Measurements from ENCODE around the gene PRPF38B.
"Not testable (repeated sequence)": the region's sequence is repeated elsewhere in the genome, so short reads cannot be mapped to it uniquely, and the experiment has no call there.

Gene PRPF38B

GRCh38 chr1:108670131-108670773 lies 21.9 kb upstream of the PRPF38B start:
- Histone ChIP-seq H3K4me3 (ENCODE audit: low read length) (no peak overlapping the region), H3K27ac (ENCODE audit: low read length) (no peak overlapping the region), H3K27me3 (ENCODE audit: low read depth, low read length) (no peaks in the 10 kb centered on the region), H3K9ac (ENCODE audit: low read length) (no peak overlapping the region), H3K4me1 (ENCODE audit: low read length) (no peaks in the 10 kb centered on the region), H3K9me3 (ENCODE audit: insufficient read depth, low read length) (no peaks in the 10 kb centered on the region), H3K4me2 (ENCODE audit: low read length) (0 out of 2 replicates have a peak overlapping the region, but pooled peaks have one; percentile 12), H3K36me3 (replicated peaks; ENCODE audit: low read depth, low read length) (no peaks in the 10 kb centered on the region), H2AFZ (ENCODE audit: low read depth, low read length) (0 out of 2 replicates have a peak overlapping the region, but pooled peaks have one; percentile 39), H3K79me2 (ENCODE audit: low read length) (no peaks in the 10 kb centered on the region), H4K20me1 (ENCODE audit: insufficient read depth, low read length) (no peaks in the 10 kb centered on the region)
- TF ChIP-seq EZH2phosphoT487 (IDR thresholded peaks at IDR 0.05; ENCODE audit: low read depth) (no peak), CTCF (IDR thresholded peaks at IDR 0.05; ENCODE audit: low read depth, low read length) (no peak)

DNA sequence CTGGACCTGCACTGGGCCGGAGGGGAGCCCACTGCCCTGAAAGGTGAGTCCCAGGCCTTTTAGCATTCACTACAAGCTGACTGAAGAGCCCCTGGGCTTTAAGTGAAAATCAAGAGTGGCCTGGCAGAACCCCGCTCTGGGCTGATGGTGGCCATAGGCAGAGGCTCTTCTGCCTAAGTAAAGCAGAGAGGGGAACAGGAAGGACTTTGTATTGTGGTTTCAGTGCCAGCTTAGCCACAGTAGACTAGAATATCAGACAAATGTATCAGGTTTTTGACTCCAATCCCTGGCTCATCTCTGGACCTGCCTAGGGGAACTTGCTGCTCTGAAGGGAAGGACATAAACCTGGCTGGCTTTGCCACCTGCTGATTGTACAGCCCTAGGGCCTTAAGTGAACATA lies 21.0 kb upstream of the PRPF38B start:
- TF ChIP-seq CTCF (IDR thresholded peaks at IDR 0.05; ENCODE audit: low read depth, low read length), result no peak
- no peaks in the 10 kb centered on the region for H3K79me2 ChIP-seq (ENCODE audit: low read length)
- H3K4me1 ChIP-seq (ENCODE audit: low read length), result no peaks in the 10 kb centered on the region
- no peak overlapping the region for H2AFZ ChIP-seq (ENCODE audit: low read depth, low read length)
- H3K36me3 ChIP-seq (replicated peaks; ENCODE audit: low read depth, low read length), result no peaks in the 10 kb centered on the region
- no peaks in the 10 kb centered on the region for H3K9me3 ChIP-seq (ENCODE audit: insufficient read depth, low read length)
- H3K4me3 ChIP-seq (ENCODE audit: low read length), result no peak overlapping the region
- H3K27ac ChIP-seq (ENCODE audit: low read length), result no peak overlapping the region
- H3K9ac ChIP-seq (ENCODE audit: low read length), result no peak overlapping the region
- no peaks in the 10 kb centered on the region for H4K20me1 ChIP-seq (ENCODE audit: insufficient read depth, low read length)
- H3K4me2 ChIP-seq (ENCODE audit: low read length), result no peak overlapping the region
- H3K27me3 ChIP-seq (ENCODE audit: low read depth, low read length), result no peaks in the 10 kb centered on the region

DNA sequence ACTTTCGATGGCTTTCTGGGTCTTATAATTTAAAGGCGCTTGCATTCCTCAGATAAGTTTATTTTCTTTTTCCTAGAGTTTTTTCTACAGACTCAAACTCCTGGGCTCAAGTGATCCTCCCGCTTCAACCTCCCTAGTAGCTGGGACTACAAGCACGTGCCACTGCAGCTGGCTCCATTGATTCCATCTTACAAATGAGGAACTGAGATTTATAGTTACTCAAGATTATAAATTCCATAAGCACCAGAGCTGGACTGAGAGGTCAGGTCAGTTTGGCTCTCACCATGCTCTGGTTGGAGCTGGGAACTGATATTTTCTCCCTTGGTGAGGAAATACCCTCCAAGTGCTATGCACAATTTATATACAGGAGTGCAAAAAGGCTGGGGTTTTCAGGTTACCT lies 13.4 kb upstream of the PRPF38B start:
- no peaks in the 10 kb centered on the region for H3K4me1 ChIP-seq (ENCODE audit: low read length)
- H3K4me3 ChIP-seq (ENCODE audit: low read length), result no peak overlapping the region
- no peaks in the 10 kb centered on the region for H3K79me2 ChIP-seq (ENCODE audit: low read length)
- H2AFZ ChIP-seq (ENCODE audit: low read depth, low read length), result no peak overlapping the region
- H3K9me3 ChIP-seq (ENCODE audit: insufficient read depth, low read length), result no peaks in the 10 kb centered on the region
- H3K27me3 ChIP-seq (ENCODE audit: low read depth, low read length), result no peaks in the 10 kb centered on the region
- H3K36me3 ChIP-seq (replicated peaks; ENCODE audit: low read depth, low read length), result no peaks in the 10 kb centered on the region
- no peak overlapping the region for H3K27ac ChIP-seq (ENCODE audit: low read length)
- TF ChIP-seq EZH2phosphoT487 (IDR thresholded peaks at IDR 0.05; ENCODE audit: low read depth), result no peak
- TF ChIP-seq CTCF (IDR thresholded peaks at IDR 0.05; ENCODE audit: low read depth, low read length), result no peak
- no peak overlapping the region for H3K9ac ChIP-seq (ENCODE audit: low read length)
- H4K20me1 ChIP-seq (ENCODE audit: insufficient read depth, low read length), result no peaks in the 10 kb centered on the region
- no peak overlapping the region for H3K4me2 ChIP-seq (ENCODE audit: low read length)

GRCh38 chr1:108679586-108680213 lies 12.4 kb upstream of the PRPF38B start:
- Histone ChIP-seq H3K79me2 (ENCODE audit: low read length) (no peaks in the 10 kb centered on the region), H4K20me1 (ENCODE audit: insufficient read depth, low read length) (no peaks in the 10 kb centered on the region), H2AFZ (ENCODE audit: low read depth, low read length) (no peak overlapping the region; the same call in 1 of the 2 replicates), H3K4me2 (ENCODE audit: low read length) (peak overlapping the region; percentile 33; the same call in 1 of the 2 replicates), H3K4me1 (ENCODE audit: low read length) (no peaks in the 10 kb centered on the region), H3K9ac (ENCODE audit: low read length) (no peak overlapping the region), H3K36me3 (replicated peaks; ENCODE audit: low read depth, low read length) (no peaks in the 10 kb centered on the region), H3K4me3 (ENCODE audit: low read length) (peak overlapping the region; percentile 21; the same call in 1 of the 2 replicates), H3K27me3 (ENCODE audit: low read depth, low read length) (no peaks in the 10 kb centered on the region), H3K27ac (ENCODE audit: low read length) (no peak overlapping the region), H3K9me3 (ENCODE audit: insufficient read depth, low read length) (no peaks in the 10 kb centered on the region)
- TF ChIP-seq EZH2phosphoT487 (IDR thresholded peaks at IDR 0.05; ENCODE audit: low read depth), result no peak

- H3K79me2 ChIP-seq (ENCODE audit: low read length); H3K27me3 ChIP-seq (ENCODE audit: low read depth, low read length); H4K20me1 ChIP-seq (ENCODE audit: insufficient read depth, low read length); H3K4me2 ChIP-seq (ENCODE audit: low read length); H3K36me3 ChIP-seq (replicated peaks; ENCODE audit: low read depth, low read length); H3K9me3 ChIP-seq (ENCODE audit: insufficient read depth, low read length); H3K4me1 ChIP-seq (ENCODE audit: low read length); H3K4me3 ChIP-seq (ENCODE audit: low read length); H2AFZ ChIP-seq (ENCODE audit: low read depth, low read length); H3K27ac ChIP-seq (ENCODE audit: low read length); H3K9ac ChIP-seq (ENCODE audit: low read length): not testable (repeated sequence)
These were observed 10.4 kb upstream of the PRPF38B start for GRCh38 chr1:108681701-108682100.

Measured in OCI-LY3 (cell line).